Activated T-helper 1 cell treated with anti-CD3 and anti-CD28 coated beads, Interleukin-12 subunit alpha, Interleukin-12 subunit beta, Interleukin-2, Interleukin-4 antibody, amounts not matched to agents 30 ng/mL and 10 ng/mL and 1 ng/mL, durations not matched to agents 14 hours and 24 hours and 36 hours (primary cell): ENCODE measurements around the gene B3GNT9. TPM values are rescaled to one million over a fixed set of nuclear protein-coding genes. Genes with fewer than 3 reads are reported as not detected.
A peak's percentile ranks its signal among the peaks of the same experiment; 100 is the strongest.

Source experiments
- DNase-seq: peaks from one replicate; pipeline ENCODE4 v3.0.0; 2021; ENCODE audit warnings: low spot score
- H3K27ac Mint-ChIP-seq: one replicate; pipeline ENCODE4 v1.8.0; 2021; ENCODE audit warnings: mild to moderate bottlenecking, mixed read lengths
- H3K27me3 Mint-ChIP-seq: one replicate; pipeline ENCODE4 v1.8.0; 2022; ENCODE audit warnings: mild to moderate bottlenecking, moderate library complexity, mixed read lengths; ENCODE audit not compliant: insufficient read depth
- H3K36me3 Mint-ChIP-seq: one replicate; pipeline ENCODE4 v1.8.0; 2021; ENCODE audit warnings: low read depth, mixed read lengths
- H3K4me1 Mint-ChIP-seq: one replicate; pipeline ENCODE4 v1.8.0; 2021; ENCODE audit warnings: low read depth, mixed read lengths
- H3K4me3 Mint-ChIP-seq: one replicate; pipeline ENCODE4 v1.8.0; 2021; ENCODE audit warnings: mild to moderate bottlenecking, moderate library complexity, mixed read lengths
- H3K9me3 Mint-ChIP-seq: one replicate; pipeline ENCODE4 v1.8.0; 2021; ENCODE audit warnings: mixed read lengths
- intact Hi-C: fragments of 100-400 bp; cut with micrococcal nuclease; formaldehyde crosslinking; loops from one replicate; pipeline ENCODE4 v1.15.1; 2024
- total RNA-seq: library from RNA; stranded (reverse); gene quantifications from 2 replicates; pipeline ENCODE4 v1.2.3, GENCODE V29; 2022

The B3GNT9 gene
- total RNA-seq, 1 donor from 2014 or later = 6.2 TPM

- Mint-ChIP-seq H3K36me3 (peaks cover 5% of the 10 kb centered on the region), H3K9me3 (no peaks in the 10 kb centered on the region), H3K27ac (no peak overlapping the region), H3K27me3 (no peaks in the 10 kb centered on the region), H3K4me3 (no peak overlapping the region), H3K4me1 (peaks cover 31% of the 10 kb centered on the region)
- intact Hi-C loops = no loop called here
- no peak for DNase-seq
Measured at GRCh38 chr16:67105881-67106280, 44.9 kb downstream of the B3GNT9 start.

DNA sequence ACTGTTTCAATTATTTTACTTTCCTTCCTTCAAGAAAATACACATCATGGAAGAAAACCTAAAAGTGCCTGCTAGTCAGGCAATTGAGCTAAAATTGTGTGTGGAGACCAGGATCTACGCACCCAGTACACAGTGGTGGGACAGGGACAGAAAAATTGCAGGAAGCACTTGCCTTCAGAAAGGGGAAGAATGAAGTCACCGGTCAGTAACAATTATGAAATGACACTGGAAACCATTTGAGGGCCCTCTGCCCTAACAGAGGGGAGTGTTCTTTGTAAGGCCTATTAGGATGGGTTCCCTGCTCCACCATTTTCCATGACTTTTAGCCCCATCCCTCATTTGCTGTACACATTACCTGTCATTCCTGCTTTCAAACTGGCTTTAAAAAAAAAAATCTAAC is 45.6 kb downstream of the B3GNT9 start:
- Mint-ChIP-seq H3K9me3 (no peaks in the 10 kb centered on the region), H3K36me3 (peaks cover 6% of the 10 kb centered on the region), H3K27me3 (no peaks in the 10 kb centered on the region), H3K4me1 (peaks cover 31% of the 10 kb centered on the region), H3K27ac (no peak overlapping the region), H3K4me3 (no peak overlapping the region)
- no peak for DNase-seq
- intact Hi-C loops = no loop called here

- H3K27me3 Mint-ChIP-seq = no peaks in the 10 kb centered on the region
- intact Hi-C loops = loop anchor here (5.0 kb wide), 1 partner anchor 153 kb away; no protein-coding TSS in a partner anchor
- no peak for DNase-seq
- H3K27ac Mint-ChIP-seq = no peak overlapping the region
- no peaks in the 10 kb centered on the region for H3K9me3 Mint-ChIP-seq
- H3K4me3 Mint-ChIP-seq = no peak overlapping the region
- H3K4me1 Mint-ChIP-seq = peaks cover 31% of the 10 kb centered on the region
- H3K36me3 Mint-ChIP-seq = peaks cover 6% of the 10 kb centered on the region
Measured at GRCh38 chr16:67104845-67105244, 46.0 kb downstream of the B3GNT9 start.

DNA sequence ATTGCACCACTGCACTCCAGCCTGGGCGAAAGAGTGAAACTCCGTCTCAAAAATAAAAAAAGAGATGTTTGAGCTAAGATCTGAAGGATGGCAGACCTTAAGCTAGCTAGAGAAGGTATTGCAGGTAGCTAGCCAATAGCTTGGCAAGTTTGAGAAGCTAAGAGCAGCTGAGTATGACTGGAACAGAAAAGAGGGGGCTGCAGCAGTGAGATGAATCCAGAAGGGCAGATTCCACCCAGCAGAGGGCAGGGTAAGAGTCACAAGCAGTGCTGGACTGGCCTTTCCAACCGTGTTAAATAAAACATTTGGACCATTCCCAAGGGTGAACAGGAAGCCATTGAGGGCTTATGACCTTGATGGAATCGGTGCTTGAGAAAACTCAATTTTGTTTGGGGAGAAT is 46.7 kb downstream of the B3GNT9 start:
- Mint-ChIP-seq H3K27ac (no peak overlapping the region), H3K9me3 (no peaks in the 10 kb centered on the region), H3K4me3 (no peak overlapping the region), H3K4me1 (peaks cover 31% of the 10 kb centered on the region), H3K27me3 (no peaks in the 10 kb centered on the region), H3K36me3 (peaks cover 12% of the 10 kb centered on the region)
- intact Hi-C loops = loop anchor here (5.0 kb wide), 1 partner anchor 152 kb away; no protein-coding TSS in a partner anchor
- DNase-seq = no peak

DNA sequence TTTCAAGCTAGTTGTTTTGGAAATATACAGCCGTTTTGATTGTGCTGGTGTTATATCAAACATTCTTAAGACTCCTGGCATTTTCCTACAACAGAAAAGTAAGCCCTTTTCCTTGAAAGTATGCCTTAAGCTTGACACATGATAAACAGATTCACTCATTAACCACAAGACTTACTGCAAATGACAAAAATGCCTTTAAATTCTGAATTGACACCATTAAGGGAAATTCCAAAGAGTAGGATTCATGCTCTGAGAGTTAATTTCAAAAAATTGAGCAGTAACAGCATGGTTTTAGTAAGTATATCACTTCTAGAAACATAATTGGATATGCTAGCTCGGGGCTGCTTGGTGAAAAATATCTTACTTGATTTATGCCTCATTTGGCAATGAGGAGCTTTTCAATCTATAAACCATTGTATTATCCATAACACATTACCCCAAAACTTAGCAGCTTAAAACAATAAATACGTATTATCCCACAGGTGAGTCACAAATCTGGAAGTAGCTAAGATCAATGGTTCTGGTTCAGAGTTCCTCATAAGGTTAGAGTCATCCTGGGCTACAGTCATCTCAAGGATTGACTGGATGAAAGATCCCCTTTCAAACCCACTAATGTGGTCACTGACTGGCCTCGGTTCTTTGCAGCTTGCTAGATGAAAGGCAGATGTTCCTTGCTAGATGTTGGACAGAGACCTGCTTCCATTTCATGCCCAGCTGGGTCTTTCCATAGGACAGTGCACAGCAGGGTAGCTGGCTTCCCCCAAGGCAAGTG is 49.3 kb downstream of the B3GNT9 start:
- peak overlapping the region; percentile 79 for H3K27ac Mint-ChIP-seq
- no peak for DNase-seq

GRCh38 chr16:67100569-67101310 is 50.1 kb downstream of the B3GNT9 start:
- no peaks in the 10 kb centered on the region for H3K27me3 Mint-ChIP-seq
- no peaks in the 10 kb centered on the region for H3K9me3 Mint-ChIP-seq
- H3K27ac Mint-ChIP-seq = no peak overlapping the region
- H3K4me3 Mint-ChIP-seq = no peak overlapping the region
- H3K4me1 Mint-ChIP-seq = peaks cover 18% of the 10 kb centered on the region
- intact Hi-C loops = loop anchor here (1.0 to 5.0 kb wide), 5 partner anchors 46 to 148 kb away; partner anchors contain the start of gene CBFB
- no peak for DNase-seq
- H3K36me3 Mint-ChIP-seq = peaks cover 15% of the 10 kb centered on the region

More for the DNA sequence above, 49.3 kb downstream of the B3GNT9 start:
- Mint-ChIP-seq H3K4me1 (peaks cover 23% of the 10 kb centered on the region), H3K36me3 (peaks cover 15% of the 10 kb centered on the region), H3K27me3 (no peaks in the 10 kb centered on the region), H3K4me3 (no peak overlapping the region), H3K9me3 (no peaks in the 10 kb centered on the region)
- intact Hi-C loops = loop anchor here (1.0 to 5.0 kb wide), 5 partner anchors 47 to 149 kb away; partner anchors contain the start of gene CBFB

DNA sequence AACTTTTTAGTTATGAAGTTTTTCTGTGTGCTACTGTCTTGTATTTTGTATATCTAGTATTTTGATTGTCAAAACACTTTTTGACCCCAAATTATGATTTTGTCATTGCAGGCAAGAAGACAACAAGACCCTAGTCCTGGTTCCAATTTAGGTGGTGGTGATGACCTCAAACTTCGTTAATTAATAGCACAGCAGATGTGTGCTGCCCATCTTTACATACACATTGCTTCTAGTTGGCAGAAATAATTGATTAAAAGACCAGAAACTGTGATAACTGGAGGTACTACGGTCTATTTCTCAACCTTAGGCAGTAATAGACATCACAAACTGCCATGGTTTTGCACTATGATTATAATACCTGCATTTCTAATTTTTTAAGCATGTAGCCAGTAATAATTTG is 52.2 kb downstream of the B3GNT9 start:
- Mint-ChIP-seq H3K27me3 (no peaks in the 10 kb centered on the region), H3K27ac (no peak overlapping the region), H3K4me3 (no peak overlapping the region), H3K9me3 (no peaks in the 10 kb centered on the region), H3K4me1 (peaks cover 18% of the 10 kb centered on the region), H3K36me3 (peaks cover 23% of the 10 kb centered on the region)
- intact Hi-C loops = no loop called here
- DNase-seq = no peak

Other genes starting within 250 kb of the B3GNT9 start
- gene CDH16, start 232.1 kb downstream of the B3GNT9 start, total RNA-seq = not detected in 2 replicates
- 0.83 and 0.93 TPM in 2 replicates for gene RRAD, start 225.5 kb downstream of the B3GNT9 start, total RNA-seq
- gene CIAO2B, start 216.6 kb downstream of the B3GNT9 start, total RNA-seq = 162 and 164 TPM in 2 replicates
- gene CES2, start 215.5 kb downstream of the B3GNT9 start, total RNA-seq = 34.3 and 36.6 TPM in 2 replicates
- gene CES3, start 189.7 kb downstream of the B3GNT9 start, total RNA-seq = 5.6 and 7.3 TPM in 2 replicates
- 33.2 and 34.2 TPM in 2 replicates for gene CES4A, start 162.4 kb downstream of the B3GNT9 start, total RNA-seq
- gene CBFB, start 121.8 kb downstream of the B3GNT9 start, total RNA-seq = 171 and 175 TPM in 2 replicates
- 20.5 and 20.6 TPM in 2 replicates for gene PHAF1, start 41.1 kb downstream of the B3GNT9 start, total RNA-seq
- gene TRADD, start 8.9 kb upstream of the B3GNT9 start, total RNA-seq = 29.0 TPM in 2 replicates
- 19.3 and 22.4 TPM in 2 replicates for gene FBXL8, start 9.0 kb upstream of the B3GNT9 start, total RNA-seq
- gene HSF4, start 13.7 kb upstream of the B3GNT9 start, total RNA-seq = 30.3 and 36.8 TPM in 2 replicates
- gene NOL3, start 19.5 kb upstream of the B3GNT9 start, total RNA-seq = 19.0 and 22.9 TPM in 2 replicates
- 45.5 and 48.2 TPM in 2 replicates for gene MATCAP1, start 33.0 kb upstream of the B3GNT9 start, total RNA-seq
- 0.34 TPM in 1 of 2 replicates, not detected in the other for gene EXOC3L1, start 39.1 kb upstream of the B3GNT9 start, total RNA-seq
- gene E2F4, start 41.2 kb upstream of the B3GNT9 start, total RNA-seq = 174 and 181 TPM in 2 replicates
- 8.5 and 9.0 TPM in 2 replicates for gene ELMO3, start 48.1 kb upstream of the B3GNT9 start, total RNA-seq
- gene TMEM208, start 76.1 kb upstream of the B3GNT9 start, total RNA-seq = 68.5 and 72.4 TPM in 2 replicates
- gene FHOD1, start 96.5 kb upstream of the B3GNT9 start, total RNA-seq = 116 and 119 TPM in 2 replicates
- 5.1 TPM in 2 replicates for gene SLC9A5, start 98.0 kb upstream of the B3GNT9 start, total RNA-seq
- 39.6 and 42.3 TPM in 2 replicates for gene PLEKHG4, start 128.5 kb upstream of the B3GNT9 start, total RNA-seq
- 0.22 and 0.62 TPM in 2 replicates for gene KCTD19, start 175.7 kb upstream of the B3GNT9 start, total RNA-seq
- 0.22 and 0.23 TPM in 2 replicates for gene LRRC36, start 175.8 kb upstream of the B3GNT9 start, total RNA-seq
- gene TPPP3, start 242.5 kb upstream of the B3GNT9 start, total RNA-seq = not detected in 2 replicates